Activated CD8-positive, alpha-beta memory T cell treated with anti-CD3 and anti-CD28 coated beads, Interleukin-2, amount 50 U/mL, for 24 hours (primary cell): ENCODE results near the gene ARHGAP10.
"Not testable (repeated sequence)": the region's sequence is repeated elsewhere in the genome, so short reads cannot be mapped to it uniquely, and the experiment has no call there.

ENCODE experiments used
- DNase-seq: peaks from one replicate; pipeline ENCODE4 v3.0.0-alpha.2; 2020; ENCODE audit errors: extremely low read depth

The ARHGAP10 gene

GRCh38 chr4:147794787-147795413, 63.0 kb downstream of the ARHGAP10 start:
- DNase-seq = no peak

- not testable (repeated sequence) for DNase-seq
Observed at GRCh38 chr4:147799057-147799456, 67.2 kb downstream of the ARHGAP10 start.

- peak; percentile 35 for DNase-seq
Observed at GRCh38 chr4:147799986-147800555, 68.2 kb downstream of the ARHGAP10 start.

- no peak for DNase-seq
Observed at GRCh38 chr4:147801820-147802219, 69.9 kb downstream of the ARHGAP10 start.

GRCh38 chr4:147802346-147802745, 70.5 kb downstream of the ARHGAP10 start:
- no peak for DNase-seq

- no peak for DNase-seq
Observed at GRCh38 chr4:147805946-147806345, 74.1 kb downstream of the ARHGAP10 start.

- DNase-seq = no peak
Observed at GRCh38 chr4:147808447-147808846, 76.6 kb downstream of the ARHGAP10 start.

- DNase-seq = no peak
Observed at GRCh38 chr4:147809211-147809610, 77.3 kb downstream of the ARHGAP10 start.

- DNase-seq = no peak
Observed at GRCh38 chr4:147811878-147812277, 80.0 kb downstream of the ARHGAP10 start.

- no peak for DNase-seq
Observed at GRCh38 chr4:147813109-147813773, 81.4 kb downstream of the ARHGAP10 start.

- no peak for DNase-seq
Observed at GRCh38 chr4:147813973-147814372, 82.1 kb downstream of the ARHGAP10 start.

- no peak for DNase-seq
Observed at GRCh38 chr4:147814376-147814775, 82.5 kb downstream of the ARHGAP10 start.

GRCh38 chr4:147815741-147816140, 83.9 kb downstream of the ARHGAP10 start:
- DNase-seq = no peak

GRCh38 chr4:147816382-147817254, 84.7 kb downstream of the ARHGAP10 start:
- no peak for DNase-seq

- no peak for DNase-seq
Observed at GRCh38 chr4:147820975-147821374, 89.1 kb downstream of the ARHGAP10 start.

- DNase-seq = no peak
Observed at GRCh38 chr4:147821555-147821954, 89.7 kb downstream of the ARHGAP10 start.

- no peak for DNase-seq
Observed at GRCh38 chr4:147822128-147822527, 90.2 kb downstream of the ARHGAP10 start.

- DNase-seq = no peak
Observed at GRCh38 chr4:147823130-147823529, 91.2 kb downstream of the ARHGAP10 start.

- no peak for DNase-seq
Observed at GRCh38 chr4:147824316-147824715, 92.4 kb downstream of the ARHGAP10 start.

- no peak for DNase-seq
Observed at GRCh38 chr4:147824884-147825283, 93.0 kb downstream of the ARHGAP10 start.

- no peak for DNase-seq
Observed at GRCh38 chr4:147825451-147826287, 93.8 kb downstream of the ARHGAP10 start.
